ENCODE data around the gene PHLDA3. TPM values are rescaled to one million over a fixed set of nuclear protein-coding genes. Genes with fewer than 3 reads are reported as not detected.

PHLDA3 gene
- polyA plus RNA-seq, 2 of the 4 experiments (the other 2 are of a cell fraction) = 40.5 to 91.1 TPM

GRCh38 chr1:201456499-201457309 lies 12.3 kb downstream of the PHLDA3 start (continued):
- TF ChIP-seq REST (IDR thresholded peaks at IDR 0.05) (no peak), ESRRA (IDR thresholded peaks at IDR 0.05; ENCODE audit: borderline replicate concordance, low read length) (no peak), EHMT2 (IDR thresholded peaks at IDR 0.05; ENCODE audit: low read depth) (no peak), ZSCAN20 (CRISPR knock-in tag; IDR thresholded peaks at IDR 0.05) (no peak), KDM1A (IDR thresholded peaks at IDR 0.05; ENCODE audit: low read depth) (no peak), FOSL2 (IDR thresholded peaks at IDR 0.05) (no peak), FOSL2 (CRISPR knock-in tag; IDR thresholded peaks at IDR 0.05) (peak; percentile 75), CEBPB (IDR thresholded peaks at IDR 0.05) (peak; percentile 83 to 96; a peak in 3 of 4 replicates), SREBF2 (IDR thresholded peaks at IDR 0.05) (no peak), NFE2L2 (conservative IDR thresholded peaks at IDR 0.05; ENCODE audit: low read length) (peak; percentile 35; the same call in 1 of the 2 replicates)
- TF ChIP-seq, protein P1, sequence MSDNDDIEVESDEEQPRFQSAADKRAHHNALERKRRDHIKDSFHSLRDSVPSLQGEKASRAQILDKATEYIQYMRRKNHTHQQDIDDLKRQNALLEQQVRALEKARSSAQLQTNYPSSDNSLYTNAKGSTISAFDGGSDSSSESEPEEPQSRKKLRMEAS (IDR thresholded peaks at IDR 0.05) = peak; percentile 76

DNA sequence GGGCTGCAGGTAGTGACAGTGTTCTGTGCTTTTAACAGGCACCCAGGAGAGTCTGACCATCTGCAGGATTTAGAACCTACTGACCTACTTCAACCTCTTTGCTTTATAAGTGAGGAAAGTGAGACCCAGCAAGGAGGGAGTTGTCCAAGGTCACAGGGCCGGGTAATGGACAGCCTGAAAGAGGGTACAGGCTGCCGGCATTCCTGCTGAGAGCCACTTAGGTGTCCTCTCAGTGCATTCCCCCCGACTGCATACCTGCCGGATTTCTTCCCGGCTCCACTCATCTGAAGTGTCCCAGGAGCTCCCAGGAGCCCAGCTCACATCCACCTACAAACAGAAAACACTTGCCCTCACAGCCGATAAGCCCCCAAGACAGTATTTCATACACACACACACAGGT lies 13.9 kb downstream of the PHLDA3 start:
- peak overlapping the region; percentile 78 to 88; a peak in 5 of 6 replicates for H3K27ac ChIP-seq
- DNase-seq (ENCODE audit: low read depth in 1 of 2, low spot score in 1 of 2) = no peak
- peaks cover 46% of the 10 kb centered on the region for H3K4me1 ChIP-seq
- TF ChIP-seq NR3C1 (IDR thresholded peaks at IDR 0.05) = no peak
- no peak for TF ChIP-seq HOXB13 (CRISPR knock-in tag; IDR thresholded peaks at IDR 0.05; ENCODE audit: low read depth)
- TF ChIP-seq, protein P2, sequence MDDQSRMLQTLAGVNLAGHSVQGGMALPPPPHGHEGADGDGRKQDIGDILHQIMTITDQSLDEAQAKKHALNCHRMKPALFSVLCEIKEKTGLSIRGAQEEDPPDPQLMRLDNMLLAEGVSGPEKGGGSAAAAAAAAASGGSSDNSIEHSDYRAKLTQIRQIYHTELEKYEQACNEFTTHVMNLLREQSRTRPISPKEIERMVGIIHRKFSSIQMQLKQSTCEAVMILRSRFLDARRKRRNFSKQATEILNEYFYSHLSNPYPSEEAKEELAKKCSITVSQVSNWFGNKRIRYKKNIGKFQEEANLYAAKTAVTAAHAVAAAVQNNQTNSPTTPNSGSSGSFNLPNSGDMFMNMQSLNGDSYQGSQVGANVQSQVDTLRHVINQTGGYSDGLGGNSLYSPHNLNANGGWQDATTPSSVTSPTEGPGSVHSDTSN (IDR thresholded peaks at IDR 0.05) = no peak
- TF ChIP-seq RARB (CRISPR knock-in tag; IDR thresholded peaks at IDR 0.05) = no peak
- no peak for TF ChIP-seq KDM1A (IDR thresholded peaks at IDR 0.05; ENCODE audit: low read depth)
- TF ChIP-seq TP53 (CRISPR knock-in tag; IDR thresholded peaks at IDR 0.05) = no peak
- TF ChIP-seq BCL3 (IDR thresholded peaks at IDR 0.05) = no peak
- no peak for TF ChIP-seq CHD2 (IDR thresholded peaks at IDR 0.05; ENCODE audit: low read length, partially characterized antibody)
- ChIA-PET POLR2A (interaction anchor here (2.3 kb wide), 1 partner anchor 13 kb away, joined by 18 read pairs; the partner anchor contains the start of gene PHLDA3), CTCF (interaction anchor here (1.5 to 20.2 kb wide), 6 partner anchors 6 to 54 kb away, joined by 6 to 376 read pairs (median 126); partner anchors contain the start of genes CSRP1 and PHLDA3)
- 74% methylated on average over 6 of the region's 6 CpGs for WGBS (ENCODE audit: missing lambda C conversion rate)
- ATAC-seq = no peak
- no peak for FAIRE-seq
- H3K4me2 ChIP-seq = no peak overlapping the region
- H3K4me3 ChIP-seq = no peak overlapping the region
- no peaks in the 10 kb centered on the region for H3K9me3 ChIP-seq

Data from A549 (cell line).